Posterior vena cava (tissue), 2 donors: ENCODE results near the gene IGDCC3. TPM values are rescaled to one million over a fixed set of nuclear protein-coding genes. Genes with fewer than 3 reads are reported as not detected.

Experiments
- DNase-seq: peaks from one replicate; pipeline ENCODE4 v3.0.0-alpha.2; 2020; ENCODE audit warnings: low spot score
- intact Hi-C, 2 donors: fragments of 100-400 bp; cut with DNase I; formaldehyde crosslinking; loops; one replicate each; pipeline versions ENCODE4 v1.14.1 to v1.14.2; 2022 to 2023
- total RNA-seq, 2 donors: library from RNA; stranded (reverse); fragmentation: NEBNext Ultra II Directional; extraction: Animal tissue kit (Norgen Biotek cat#: 25700); gene quantifications; one replicate each; pipeline ENCODE4 v1.2.1, GENCODE V29; 2021
- donor health status: DM: yes; HTN: yes; CAD: no.
- donor health status: DM: yes; HTN: yes; CAD: no.

The IGDCC3 gene
- total RNA-seq, 2 donors from 2014 or later: not detected

GRCh38 chr15:65336493-65337435, 41.0 kb downstream of the IGDCC3 start:
- peak; percentile 38 for DNase-seq
- intact Hi-C loops: no loop called here

DNA sequence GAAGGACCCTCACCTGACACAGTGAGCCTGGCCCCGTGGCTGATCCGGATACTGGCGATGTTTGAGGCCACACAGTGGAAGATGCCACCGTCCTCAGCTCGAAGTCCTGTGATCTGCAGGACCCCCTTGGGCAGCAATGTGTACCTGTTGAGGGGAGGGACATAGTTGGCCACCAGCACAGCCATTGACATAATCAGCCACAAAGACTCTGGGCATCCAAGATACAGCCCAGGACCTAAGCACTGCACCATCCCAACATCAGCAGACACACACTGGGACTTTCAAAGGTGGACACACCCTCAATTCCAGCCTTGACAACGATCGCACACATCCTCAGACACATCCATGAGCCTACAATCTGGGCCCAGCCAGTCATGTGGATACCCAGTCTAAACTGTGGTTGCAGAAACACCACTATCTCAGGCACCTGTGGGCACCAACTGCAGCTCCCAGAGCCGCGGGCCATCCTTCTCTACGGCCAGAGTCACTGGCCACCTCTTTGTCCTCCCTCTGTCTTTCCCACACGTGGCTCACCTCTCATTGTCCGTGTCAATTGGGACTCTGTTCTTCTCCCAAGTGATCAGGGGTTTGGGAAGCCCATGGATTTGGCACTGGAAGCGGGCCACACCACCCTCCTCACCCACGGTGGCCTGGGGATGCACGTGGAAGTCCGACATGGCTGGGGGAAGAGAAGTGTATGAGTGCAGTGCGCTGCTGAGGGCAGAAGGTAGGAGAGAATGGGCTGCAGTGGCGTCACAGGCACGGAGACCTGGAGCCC, 42.3 kb downstream of the IGDCC3 start:
- intact Hi-C loops: no loop called here
- peak; percentile 24 for DNase-seq

GRCh38 chr15:65334586-65335231, 43.1 kb downstream of the IGDCC3 start:
- intact Hi-C loops: no loop called here
- peak; percentile 58 for DNase-seq

DNA sequence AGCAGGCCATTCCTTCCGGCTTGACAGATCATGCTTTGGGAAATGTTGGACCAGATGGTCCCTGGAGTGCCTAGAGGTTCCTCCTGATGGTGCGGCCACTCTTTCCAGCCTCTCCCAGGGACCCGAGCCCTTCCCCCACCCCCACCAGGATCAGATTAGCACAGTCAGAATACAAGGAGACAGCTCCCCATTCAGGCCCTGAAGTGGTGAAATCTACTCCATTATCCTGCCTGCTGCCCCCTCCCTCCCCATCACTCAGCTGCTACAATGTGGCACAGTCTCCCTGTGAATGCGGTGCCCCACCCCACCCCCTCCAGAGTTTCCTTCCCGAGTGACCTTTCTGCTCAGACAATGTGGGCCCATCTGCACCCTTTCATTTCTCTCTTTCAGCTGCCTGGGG, 43.9 kb downstream of the IGDCC3 start:
- peak; percentile 57 for DNase-seq
- intact Hi-C loops: no loop called here

DNA sequence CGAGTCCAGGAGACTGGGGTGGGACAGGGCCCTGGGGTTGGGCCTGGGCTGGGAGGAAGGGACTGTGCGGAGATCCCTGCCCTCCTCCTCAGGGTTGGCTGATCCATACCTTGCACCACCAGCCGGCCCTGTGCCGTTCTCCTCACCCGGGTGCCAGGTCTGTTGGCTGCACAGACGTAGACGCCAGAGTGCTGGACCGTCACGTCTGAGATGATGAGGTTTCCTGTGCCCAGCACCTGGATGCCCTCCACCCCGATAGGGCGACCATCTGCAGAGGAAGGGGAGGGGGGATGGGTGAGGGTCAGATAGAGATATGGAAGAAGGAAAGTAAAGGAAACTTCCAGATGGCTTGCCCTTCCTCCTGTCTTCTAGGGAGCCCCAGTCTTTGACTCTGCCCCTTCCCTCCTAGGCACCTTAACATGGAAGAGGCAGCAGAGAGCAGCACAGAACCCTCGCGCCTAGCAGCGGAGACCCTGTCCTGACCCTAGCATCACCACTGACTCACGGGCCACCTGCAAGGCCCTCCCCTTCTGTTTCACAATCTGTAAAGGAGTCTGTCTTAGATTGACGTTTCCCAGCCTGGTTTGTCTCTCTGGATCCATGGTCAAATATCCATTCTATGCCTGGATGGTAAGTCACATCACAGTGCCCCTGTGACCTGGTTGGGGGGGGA, 44.5 kb downstream of the IGDCC3 start:
- intact Hi-C loops: no loop called here
- DNase-seq: peak; percentile 41

DNA sequence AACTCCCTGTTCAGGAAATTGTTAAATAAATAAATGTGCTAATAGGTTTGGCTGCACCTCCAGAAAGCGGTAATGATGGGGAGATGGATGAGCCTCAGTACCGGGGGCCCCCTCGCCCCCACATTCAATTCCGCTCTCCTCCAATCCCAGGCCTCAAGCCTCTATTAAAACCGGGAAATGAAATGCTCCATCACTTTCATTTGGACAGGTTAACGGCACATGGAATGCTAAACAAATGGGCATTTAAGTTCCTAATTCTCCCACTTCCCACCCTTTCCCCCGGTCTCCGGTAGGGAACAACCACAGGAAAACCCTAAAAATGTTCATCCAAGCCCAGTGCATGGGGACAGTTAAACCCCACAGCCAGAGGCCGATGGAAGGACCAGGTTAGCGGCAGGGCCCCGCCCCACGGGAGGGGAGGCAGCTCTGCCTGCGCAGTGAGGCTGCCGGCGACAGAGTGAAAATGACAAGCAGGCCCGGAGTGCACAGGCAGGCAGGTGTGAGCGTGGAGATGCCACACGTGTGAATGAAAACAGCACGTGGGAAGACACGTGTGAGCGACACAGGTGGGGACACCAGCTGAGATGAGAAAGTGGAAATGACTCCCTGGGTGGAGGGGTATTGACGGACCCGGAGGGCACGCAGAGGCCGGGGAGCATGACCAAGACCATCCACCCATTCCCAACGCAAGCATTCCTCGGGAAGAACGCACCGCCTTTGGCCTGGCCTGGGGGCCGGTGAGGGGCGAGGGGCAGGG, 45.2 kb downstream of the IGDCC3 start:
- intact Hi-C loops: no loop called here
- peak; percentile 41 for DNase-seq

GRCh38 chr15:65331811-65332210, 46.0 kb downstream of the IGDCC3 start:
- intact Hi-C loops: no loop called here
- peak; percentile 63 for DNase-seq

DNA sequence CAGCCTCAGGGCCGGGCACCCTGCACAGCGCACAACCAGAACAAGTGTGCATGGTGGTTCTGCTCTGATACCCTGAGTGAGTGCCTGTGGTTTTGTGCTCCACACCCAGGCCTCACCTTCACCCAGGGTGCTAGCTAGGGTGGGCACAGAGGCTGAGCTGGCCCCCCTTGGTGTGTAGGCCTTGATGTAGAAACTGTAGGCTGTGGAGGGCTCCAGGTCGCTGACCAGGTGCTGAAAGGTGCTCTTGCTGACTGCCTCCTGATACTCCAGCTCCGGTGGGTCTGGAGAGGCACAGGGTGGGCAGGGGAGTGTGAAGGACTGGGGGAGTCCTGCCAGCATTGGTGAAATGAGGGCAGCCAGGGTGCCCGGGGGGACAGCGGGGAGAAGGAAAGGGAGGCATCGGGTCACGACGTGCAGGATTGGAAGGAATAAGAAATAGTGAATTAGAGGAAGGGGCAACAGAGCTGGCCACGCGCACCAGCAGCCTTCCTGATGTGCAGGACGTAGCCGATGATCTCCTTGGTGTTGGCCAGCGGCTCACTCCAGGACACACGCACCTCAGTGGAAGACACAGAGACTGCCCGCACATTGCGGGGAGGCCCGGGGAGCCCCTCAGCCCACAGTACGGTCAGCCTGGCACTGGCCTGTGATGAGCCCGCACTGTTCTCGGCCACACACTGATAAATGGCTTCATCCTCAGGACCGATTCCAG, 46.7 kb downstream of the IGDCC3 start:
- DNase-seq: peak; percentile 76
- intact Hi-C loops: no loop called here

DNA sequence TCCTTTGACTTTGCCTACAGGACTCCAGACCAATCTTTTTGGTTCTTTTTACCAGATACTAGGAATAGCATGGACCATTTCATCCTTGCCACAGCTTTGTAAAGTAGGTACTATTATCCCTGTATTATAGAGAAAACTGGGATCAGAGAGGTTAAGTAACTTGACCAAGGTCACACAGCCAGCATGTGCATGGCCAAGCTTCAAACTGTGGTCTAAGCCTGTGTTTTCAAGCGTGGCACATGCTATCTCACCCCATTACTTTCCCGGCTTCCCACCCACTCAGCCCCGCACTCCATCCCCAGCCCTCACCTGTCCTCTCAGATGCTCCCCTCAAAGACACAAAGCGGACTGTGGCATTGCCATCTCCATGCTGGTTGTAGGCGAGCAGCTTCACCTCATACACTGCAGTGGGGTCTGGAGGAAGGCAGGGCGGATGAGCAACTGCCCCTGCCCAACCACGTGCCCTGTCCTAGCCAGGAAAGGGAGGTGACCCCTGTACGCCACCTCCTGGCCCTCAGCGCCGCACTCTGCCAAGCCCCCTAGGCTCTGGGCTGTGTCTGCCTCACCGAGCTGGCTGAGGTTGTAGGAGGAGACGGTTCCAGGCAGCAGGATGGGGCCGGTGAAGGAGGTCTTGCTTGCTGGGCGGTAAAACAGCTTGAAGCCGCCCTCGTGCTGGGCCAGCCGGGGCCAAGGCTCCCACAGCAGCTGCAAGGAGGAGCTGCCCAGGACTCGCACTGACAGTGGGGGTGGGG, 47.6 kb downstream of the IGDCC3 start:
- peak; percentile 68 for DNase-seq
- intact Hi-C loops: no loop called here

GRCh38 chr15:65329288-65329983, 48.4 kb downstream of the IGDCC3 start:
- intact Hi-C loops: no loop called here
- DNase-seq: peak; percentile 60

- peak; percentile 75 for DNase-seq
Measured at GRCh38 chr15:65328506-65329287, 49.1 kb downstream of the IGDCC3 start.

GRCh38 chr15:65327651-65328393, 50.0 kb downstream of the IGDCC3 start:
- intact Hi-C loops: no loop called here

More at GRCh38 chr15:65328506-65329287, 49.1 kb downstream of the IGDCC3 start:
- intact Hi-C loops: no loop called here

GRCh38 chr15:65326818-65327217, 51.0 kb downstream of the IGDCC3 start:
- no peak for DNase-seq
- intact Hi-C loops: no loop called here

More at GRCh38 chr15:65327651-65328393, 50.0 kb downstream of the IGDCC3 start:
- DNase-seq: peak; percentile 37

DNA sequence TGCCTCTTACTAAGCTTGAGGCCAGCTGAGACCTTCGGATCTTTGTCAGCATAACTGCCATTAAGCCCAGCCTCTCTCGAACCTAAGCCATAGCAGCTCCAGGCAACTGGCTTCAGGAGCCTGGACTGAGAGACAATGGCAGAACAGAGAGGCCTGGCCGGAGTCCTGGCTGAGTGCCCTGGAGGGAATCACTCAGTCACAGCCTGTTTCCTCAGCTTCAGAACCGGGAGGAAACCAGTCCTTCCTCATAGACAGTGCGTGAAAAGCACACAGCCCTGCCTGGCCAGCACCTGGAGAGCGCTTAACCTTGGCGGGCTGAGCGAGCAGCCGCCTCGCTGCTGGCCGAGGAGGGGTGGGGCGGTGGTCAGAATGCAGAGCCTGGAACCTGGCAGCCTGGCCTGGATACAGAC, 51.7 kb downstream of the IGDCC3 start:
- intact Hi-C loops: no loop called here
- no peak for DNase-seq

- DNase-seq: no peak
- intact Hi-C loops: no loop called here
Measured at GRCh38 chr15:65323071-65323511, 54.7 kb downstream of the IGDCC3 start.
